MM.1S (cell line): ENCODE measurements around the gene FGF18.

Source experiments
- DNase-seq: peaks from one replicate; pipeline ENCODE4 v3.0.0-alpha.2; 2015
- H2AFZ ChIP-seq: fragments of 300-600 bp; sonication (generic); 2 replicates; pipeline ENCODE4 v1.6.0; 2016; ENCODE audit warnings: antibody characterized with exemption, low read length
- H3F3A ChIP-seq: fragments of 300-600 bp; sonication (generic); 2 replicates; pipeline ENCODE4 v1.6.1; 2016; ENCODE audit warnings: mild to moderate bottlenecking, antibody characterized with exemption, low read length, moderate library complexity, mixed read lengths; ENCODE audit not compliant: insufficient read depth
- H3K27ac ChIP-seq: fragments of 300-600 bp; sonication (generic); 2 replicates; pipeline ENCODE4 v1.5.1; 2016; ENCODE audit warnings: mild to moderate bottlenecking, low read length
- H3K27me3 ChIP-seq: fragments of 300-600 bp; sonication (generic); replicated peaks from 2 replicates; pipeline ENCODE4 v1.6.0; 2016; ENCODE audit warnings: low read length; ENCODE audit not compliant: insufficient read depth
- H3K36me3 ChIP-seq: fragments of 300-600 bp; sonication (generic); replicated peaks from 2 replicates; pipeline ENCODE4 v1.6.1; 2016; ENCODE audit warnings: mild to moderate bottlenecking, low read length, mixed read lengths; ENCODE audit not compliant: insufficient read depth
- H3K4me1 ChIP-seq: fragments of 300-600 bp; sonication (generic); 2 replicates; pipeline ENCODE4 v1.6.1; 2016; ENCODE audit warnings: low read length, mixed read lengths
- H3K4me2 ChIP-seq: fragments of 300-600 bp; sonication (generic); 2 replicates; pipeline ENCODE4 v1.6.0; 2016; ENCODE audit warnings: low read depth, low read length
- H3K4me3 ChIP-seq: fragments of 300-600 bp; sonication (generic); 2 replicates; pipeline ENCODE4 v1.5.1; 2016; ENCODE audit warnings: low read length, mixed read lengths
- H3K79me2 ChIP-seq: fragments of 300-600 bp; sonication (generic); 2 replicates; pipeline ENCODE4 v1.6.1; 2016; ENCODE audit warnings: mixed run types, low read length, mixed read lengths
- H3K9ac ChIP-seq: fragments of 300-600 bp; sonication (generic); 2 replicates; pipeline ENCODE4 v1.6.1; 2016; ENCODE audit warnings: low read length, mixed read lengths
- H3K9me2 ChIP-seq: fragments of 300-600 bp; sonication (generic); replicated peaks from 2 replicates; pipeline ENCODE4 v1.6.1; 2016; ENCODE audit warnings: mild to moderate bottlenecking, low read length, mixed read lengths; ENCODE audit not compliant: insufficient read depth
- H3K9me3 ChIP-seq: fragments of 300-600 bp; sonication (generic); replicated peaks from 2 replicates; pipeline ENCODE4 v1.6.1; 2016; ENCODE audit warnings: mild to moderate bottlenecking, low read length, mixed read lengths; ENCODE audit not compliant: insufficient read depth
- H4K20me1 ChIP-seq: fragments of 300-600 bp; sonication (generic); 2 replicates; pipeline ENCODE4 v1.6.1; 2016; ENCODE audit warnings: mild to moderate bottlenecking, low read length, moderate library complexity, mixed read lengths; ENCODE audit not compliant: insufficient read depth
- CTCF ChIP-seq: fragments of 300-600 bp; sonication (generic); IDR thresholded peaks from 2 replicates; pipeline ENCODE4 v1.5.1; 2016; ENCODE audit warnings: antibody characterized with exemption, low read length, mixed read lengths
- EZH2 ChIP-seq: fragments of 300-600 bp; sonication (generic); optimal IDR thresholded peaks from 2 replicates; pipeline ENCODE3; 2017; ENCODE audit warnings: low read depth, mild to moderate bottlenecking, antibody characterized with exemption, low read length, mixed read lengths
- EZH2phosphoT487 ChIP-seq: fragments of 300-600 bp; sonication (generic); IDR thresholded peaks from 2 replicates; pipeline ENCODE4 v1.6.1; 2018; ENCODE audit warnings: antibody characterized with exemption, low read length

FGF18 gene

GRCh38 chr5:171441246-171441791 is 21.9 kb downstream of the FGF18 start:
- Histone ChIP-seq H3K9me2 (no peaks in the 10 kb centered on the region), H3K9me3 (no peaks in the 10 kb centered on the region), H3K36me3 (no peaks in the 10 kb centered on the region), H2AFZ (no peak overlapping the region), H3F3A (no peaks in the 10 kb centered on the region), H4K20me1 (no peaks in the 10 kb centered on the region), H3K79me2 (no peaks in the 10 kb centered on the region), H3K4me1 (no peaks in the 10 kb centered on the region), H3K4me2 (no peak overlapping the region), H3K4me3 (no peak overlapping the region), H3K27ac (no peak overlapping the region), H3K9ac (no peak overlapping the region), H3K27me3 (no peaks in the 10 kb centered on the region)
- TF ChIP-seq EZH2phosphoT487, result no peak
- no peak for TF ChIP-seq EZH2
- no peak for TF ChIP-seq CTCF
- no peak for DNase-seq

GRCh38 chr5:171442287-171443042 is 23.0 kb downstream of the FGF18 start:
- Histone ChIP-seq H3K36me3 (no peaks in the 10 kb centered on the region), H3K4me1 (no peaks in the 10 kb centered on the region), H3K27me3 (no peaks in the 10 kb centered on the region), H2AFZ (no peak overlapping the region), H3F3A (no peaks in the 10 kb centered on the region), H3K9me2 (no peaks in the 10 kb centered on the region), H3K9ac (no peak overlapping the region), H3K79me2 (no peaks in the 10 kb centered on the region), H4K20me1 (no peaks in the 10 kb centered on the region), H3K4me2 (no peak overlapping the region), H3K9me3 (no peaks in the 10 kb centered on the region), H3K27ac (no peak overlapping the region), H3K4me3 (no peak overlapping the region)
- no peak for DNase-seq
- TF ChIP-seq EZH2 (no peak), CTCF (no peak), EZH2phosphoT487 (no peak)

GRCh38 chr5:171444582-171444981 is 25.1 kb downstream of the FGF18 start:
- TF ChIP-seq EZH2phosphoT487 (no peak), CTCF (no peak), EZH2 (no peak)
- Histone ChIP-seq H3K4me2 (no peak overlapping the region), H3K4me3 (no peak overlapping the region), H4K20me1 (no peaks in the 10 kb centered on the region), H3K9me2 (no peaks in the 10 kb centered on the region), H3K27ac (no peak overlapping the region), H3K4me1 (no peaks in the 10 kb centered on the region), H3F3A (no peaks in the 10 kb centered on the region), H3K79me2 (no peaks in the 10 kb centered on the region), H2AFZ (no peak overlapping the region), H3K36me3 (no peaks in the 10 kb centered on the region), H3K27me3 (no peaks in the 10 kb centered on the region), H3K9ac (no peak overlapping the region), H3K9me3 (no peaks in the 10 kb centered on the region)
- no peak for DNase-seq
